PC-9 (cell line): ENCODE results near the gene ASCC3. TPM values are rescaled to one million over a fixed set of nuclear protein-coding genes. Genes with fewer than 3 reads are reported as not detected.

ENCODE experiments used
- BruUV-seq: library from RNA; stranded (reverse); fragments of 400-500 nt; replicated peaks from 2 replicates; lab custom pipeline; 2021; lab: Mats Ljungman, UMichigan
- CTCF ChIA-PET: fragments of 300-600 bp; sonication (Branson Sonifier 250); formaldehyde crosslinking; loops from one replicate; lab custom pipeline; 2022; ENCODE audit warnings: antibody characterized with exemption; lab: Charles Lee
- POLR2A ChIA-PET: fragments of 300-600 bp; sonication (Branson Sonifier 250); formaldehyde crosslinking; loops from one replicate; lab custom pipeline; 2022; ENCODE audit warnings: antibody characterized with exemption; ENCODE audit not compliant: unreplicated experiment; lab: Charles Lee
- DNase-seq, 2 experiments: peaks; one replicate each; pipeline versions ENCODE4 v3.0.0 to v3.0.0-alpha.2; 2015 to 2022; ENCODE audit warnings: mixed read lengths in 1 of 2
- H2AFZ ChIP-seq: fragments of 200-600 bp; sonication (generic); 2 replicates; pipeline ENCODE4 v1.8.1; 2017; ENCODE audit warnings: antibody characterized with exemption
- H3F3A ChIP-seq: fragments of 200-600 bp; sonication (generic); 2 replicates; pipeline ENCODE4 v1.8.1; 2017; ENCODE audit warnings: antibody characterized with exemption, mild to moderate bottlenecking, low read depth; ENCODE audit not compliant: insufficient read depth
- H3K27ac ChIP-seq: fragments of 200-600 bp; sonication (generic); 2 replicates; pipeline ENCODE4 v1.6.1; 2016; ENCODE audit warnings: mixed run types
- H3K27me3 ChIP-seq: fragments of 200-600 bp; sonication (generic); 2 replicates; pipeline ENCODE4 v1.6.1; 2016; ENCODE audit warnings: low read depth, mixed run types; ENCODE audit not compliant: insufficient read depth
- H3K36me3 ChIP-seq: fragments of 200-600 bp; sonication (generic); 2 replicates; pipeline ENCODE4 v1.6.1; 2016; ENCODE audit warnings: low read depth, mixed run types
- H3K4me1 ChIP-seq: fragments of 200-600 bp; sonication (generic); replicated peaks from 2 replicates; pipeline ENCODE4 v1.6.1; 2016; ENCODE audit warnings: mixed run types; ENCODE audit not compliant: insufficient read depth
- H3K4me2 ChIP-seq: fragments of 200-600 bp; sonication (generic); 2 replicates; pipeline ENCODE4 v1.6.1; 2017; ENCODE audit warnings: mixed run types
- H3K4me3 ChIP-seq: fragments of 200-600 bp; sonication (generic); 2 replicates; pipeline ENCODE4 v1.6.1; 2016; ENCODE audit warnings: mixed run types
- H3K79me2 ChIP-seq: fragments of 200-600 bp; sonication (generic); 2 replicates; pipeline ENCODE4 v1.6.1; 2017; ENCODE audit warnings: low read depth, mixed run types
- H3K9me2 ChIP-seq: fragments of 200-600 bp; sonication (generic); 2 replicates; pipeline ENCODE4 v1.8.1; 2017; ENCODE audit warnings: mild to moderate bottlenecking; ENCODE audit not compliant: insufficient read depth
- H3K9me3 ChIP-seq: fragments of 200-600 bp; sonication (generic); 2 replicates; pipeline ENCODE4 v1.8.1; 2016; ENCODE audit warnings: low read depth; ENCODE audit not compliant: insufficient read depth
- H4K20me1 ChIP-seq: fragments of 200-600 bp; sonication (generic); 2 replicates; pipeline ENCODE4 v1.8.1; 2017; ENCODE audit not compliant: insufficient read depth
- CTCF ChIP-seq: fragments of 200-600 bp; sonication (generic); conservative IDR thresholded peaks from 2 replicates; pipeline ENCODE4 v1.6.1; 2017; ENCODE audit warnings: mixed run types, antibody characterized with exemption, mild to moderate bottlenecking, moderate library complexity
- EZH2 ChIP-seq: fragments of 200-600 bp; sonication (generic); IDR thresholded peaks from 2 replicates; pipeline ENCODE4 v1.8.0; 2017; ENCODE audit warnings: antibody characterized with exemption, low read depth
- intact Hi-C: fragments of 100-400 bp; cut with micrococcal nuclease; formaldehyde crosslinking; loops from one replicate; pipeline ENCODE4 v1.10.0; 2022; ENCODE audit not compliant: unreplicated experiment
- total RNA-seq: library from RNA; stranded (reverse); gene quantifications from 2 replicates; pipeline ENCODE4 v1.2.3, GENCODE V29; 2021

Gene ASCC3
- total RNA-seq, 1 experiment from 2014 or later = 29.4 TPM

- Histone ChIP-seq H3K36me3 (no peaks in the 10 kb centered on the region), H3K27me3 (no peaks in the 10 kb centered on the region), H3F3A (0 out of 2 replicates have a peak, but pooled peaks cover 3% of the 10 kb centered on the region), H2AFZ (no peak overlapping the region), H3K4me3 (no peak overlapping the region), H3K4me1 (no peaks in the 10 kb centered on the region), H3K27ac (no peak overlapping the region), H3K9me3 (no peaks in the 10 kb centered on the region), H3K79me2 (no peaks in the 10 kb centered on the region), H3K4me2 (no peak overlapping the region), H4K20me1 (no peaks in the 10 kb centered on the region), H3K9me2 (no peaks in the 10 kb centered on the region)
- ChIA-PET CTCF (no interaction called here), POLR2A (no interaction called here)
- no peak for DNase-seq
- BruUV-seq = no TSS peak
- no peak for TF ChIP-seq CTCF
- TF ChIP-seq EZH2 = no peak
- intact Hi-C loops = no loop called here
These were observed 211.1 kb downstream of the ASCC3 start for GRCh38 chr6:100670056-100670455.

GRCh38 chr6:100665041-100665380 is 216.1 kb downstream of the ASCC3 start:
- Histone ChIP-seq H3K4me3 (no peak overlapping the region), H3K27me3 (no peaks in the 10 kb centered on the region), H3F3A (0 out of 2 replicates have a peak, but pooled peaks cover 8% of the 10 kb centered on the region), H4K20me1 (no peaks in the 10 kb centered on the region), H3K27ac (0 out of 2 replicates have a peak overlapping the region, but pooled peaks have one; percentile 27), H3K36me3 (no peaks in the 10 kb centered on the region), H3K79me2 (no peaks in the 10 kb centered on the region), H3K9me3 (no peaks in the 10 kb centered on the region), H3K4me2 (no peak overlapping the region), H2AFZ (no peak overlapping the region), H3K4me1 (peaks cover 14% of the 10 kb centered on the region), H3K9me2 (no peaks in the 10 kb centered on the region)
- POLR2A ChIA-PET = no interaction called here
- no TSS peak for BruUV-seq
- no peak for DNase-seq
- TF ChIP-seq EZH2 (no peak), CTCF (no peak)
- intact Hi-C loops = no loop called here
- CTCF ChIA-PET = no interaction called here

GRCh38 chr6:100664274-100665040 is 216.7 kb downstream of the ASCC3 start:
- no peaks in the 10 kb centered on the region for H3K36me3 ChIP-seq
- no peaks in the 10 kb centered on the region for H3K79me2 ChIP-seq
- BruUV-seq = no TSS peak
- H3K9me3 ChIP-seq = no peaks in the 10 kb centered on the region
- DNase-seq = no peak
- H3K4me1 ChIP-seq = peaks cover 14% of the 10 kb centered on the region
- no peak overlapping the region for H3K4me3 ChIP-seq
- 0 out of 2 replicates have a peak, but pooled peaks cover 8% of the 10 kb centered on the region for H3F3A ChIP-seq
- TF ChIP-seq CTCF (peak; percentile 82), EZH2 (no peak)
- intact Hi-C loops = loop anchor here (1.0 to 5.0 kb wide), 2 partner anchors 563 to 662 kb away; no protein-coding TSS in a partner anchor
- H3K27ac ChIP-seq = peak overlapping the region; percentile 69; the same call in 1 of the 2 replicates
- no peak overlapping the region for H2AFZ ChIP-seq
- H4K20me1 ChIP-seq = no peaks in the 10 kb centered on the region
- no peaks in the 10 kb centered on the region for H3K9me2 ChIP-seq
- H3K4me2 ChIP-seq = no peak overlapping the region
- H3K27me3 ChIP-seq = no peaks in the 10 kb centered on the region
- POLR2A ChIA-PET = no interaction called here
- CTCF ChIA-PET = interaction anchor here (0.6 kb wide), 1 partner anchor 561 kb away, joined by 3 read pairs; no protein-coding TSS in a partner anchor
